ENCODE data around the gene CREB5.

CREB5 gene

DNA sequence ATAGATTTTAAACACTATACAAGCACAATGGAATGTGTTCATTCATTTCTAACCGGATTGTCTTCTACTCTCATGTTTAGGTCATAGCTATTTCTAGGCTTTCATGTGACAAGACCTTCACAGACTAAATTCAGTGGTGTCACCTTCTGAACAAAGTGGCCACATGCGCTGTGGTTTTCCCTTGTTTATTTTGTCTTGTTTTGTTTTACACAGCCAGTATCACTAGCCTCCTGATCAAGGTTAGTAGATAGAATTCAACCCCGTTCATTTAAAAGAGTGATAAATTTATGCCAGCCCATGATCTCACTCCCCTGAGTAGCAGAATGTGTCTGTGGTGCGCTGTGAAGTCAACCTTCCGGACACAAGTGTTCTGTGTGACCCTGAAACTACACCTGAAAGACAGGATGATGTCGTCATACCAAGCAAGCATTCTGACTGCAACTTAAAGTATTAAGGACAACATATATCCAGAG, 209.1 kb downstream of the CREB5 start:
- no peak overlapping the region for H3K4me3 ChIP-seq (ENCODE audit: low read depth, low read length)
- DNase-seq (ENCODE audit: low read depth), result no peak
- TF ChIP-seq, protein P1, sequence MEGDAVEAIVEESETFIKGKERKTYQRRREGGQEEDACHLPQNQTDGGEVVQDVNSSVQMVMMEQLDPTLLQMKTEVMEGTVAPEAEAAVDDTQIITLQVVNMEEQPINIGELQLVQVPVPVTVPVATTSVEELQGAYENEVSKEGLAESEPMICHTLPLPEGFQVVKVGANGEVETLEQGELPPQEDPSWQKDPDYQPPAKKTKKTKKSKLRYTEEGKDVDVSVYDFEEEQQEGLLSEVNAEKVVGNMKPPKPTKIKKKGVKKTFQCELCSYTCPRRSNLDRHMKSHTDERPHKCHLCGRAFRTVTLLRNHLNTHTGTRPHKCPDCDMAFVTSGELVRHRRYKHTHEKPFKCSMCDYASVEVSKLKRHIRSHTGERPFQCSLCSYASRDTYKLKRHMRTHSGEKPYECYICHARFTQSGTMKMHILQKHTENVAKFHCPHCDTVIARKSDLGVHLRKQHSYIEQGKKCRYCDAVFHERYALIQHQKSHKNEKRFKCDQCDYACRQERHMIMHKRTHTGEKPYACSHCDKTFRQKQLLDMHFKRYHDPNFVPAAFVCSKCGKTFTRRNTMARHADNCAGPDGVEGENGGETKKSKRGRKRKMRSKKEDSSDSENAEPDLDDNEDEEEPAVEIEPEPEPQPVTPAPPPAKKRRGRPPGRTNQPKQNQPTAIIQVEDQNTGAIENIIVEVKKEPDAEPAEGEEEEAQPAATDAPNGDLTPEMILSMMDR (IDR thresholded peaks at IDR 0.05; ENCODE audit: low read depth, low read length, missing control alignments), result no peak

DNA sequence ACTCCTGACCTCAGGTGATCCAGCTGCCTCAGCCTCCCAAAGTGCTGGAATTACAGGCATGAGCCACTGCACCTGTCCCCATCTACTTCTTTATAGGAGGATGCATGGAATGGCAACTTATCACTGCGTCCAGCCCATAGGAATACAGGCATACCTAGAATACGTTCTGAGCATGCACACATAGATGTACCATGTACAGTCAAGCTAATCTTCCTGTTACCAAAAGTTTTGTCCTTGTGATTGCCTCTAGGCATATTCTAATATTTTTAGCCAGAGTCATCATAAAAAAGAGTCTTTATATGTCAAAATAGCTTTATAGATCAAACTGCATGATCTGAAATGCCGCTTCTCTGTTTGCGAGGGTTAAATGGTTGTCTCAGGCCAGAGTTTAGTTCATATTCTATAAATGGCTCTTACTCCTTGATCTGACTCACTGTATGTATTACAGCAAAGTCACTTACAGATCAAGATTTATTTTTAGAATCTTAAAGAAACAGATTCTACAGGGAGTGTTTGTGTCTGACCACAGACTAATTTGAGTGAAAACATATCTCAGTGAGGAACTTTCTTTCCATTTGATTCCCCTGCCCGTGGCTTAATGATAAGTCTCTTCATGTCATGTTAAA, 210.9 kb downstream of the CREB5 start:
- H3K4me3 ChIP-seq (ENCODE audit: low read depth, low read length), result no peak overlapping the region
- DNase-seq (ENCODE audit: low read depth), result no peak
- TF ChIP-seq, protein P1 (IDR thresholded peaks at IDR 0.05; ENCODE audit: low read depth, low read length, missing control alignments), result no peak

DNA sequence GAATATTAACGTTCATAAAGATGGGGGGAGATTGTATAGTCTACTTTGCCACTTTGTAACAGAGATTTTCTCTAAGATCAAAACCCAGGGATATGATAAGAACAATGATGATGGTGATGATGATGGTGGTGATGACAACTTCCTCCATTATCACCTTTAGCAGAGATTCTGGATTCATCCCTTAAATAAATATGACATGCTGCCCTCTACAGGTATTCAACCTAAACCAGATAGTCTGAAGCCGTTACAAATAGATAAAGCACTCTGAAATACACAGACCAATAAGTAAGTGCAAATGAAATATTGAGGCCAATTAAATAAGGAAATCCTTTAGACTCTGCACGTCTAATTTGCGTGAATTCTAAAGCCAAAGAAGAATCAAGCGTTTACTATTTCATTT, 211.5 kb downstream of the CREB5 start:
- no peak overlapping the region for H3K4me3 ChIP-seq (ENCODE audit: low read depth, low read length)
- TF ChIP-seq, protein P1 (IDR thresholded peaks at IDR 0.05; ENCODE audit: low read depth, low read length, missing control alignments), result peak; percentile 24
- no peak for DNase-seq (ENCODE audit: low read depth)

DNA sequence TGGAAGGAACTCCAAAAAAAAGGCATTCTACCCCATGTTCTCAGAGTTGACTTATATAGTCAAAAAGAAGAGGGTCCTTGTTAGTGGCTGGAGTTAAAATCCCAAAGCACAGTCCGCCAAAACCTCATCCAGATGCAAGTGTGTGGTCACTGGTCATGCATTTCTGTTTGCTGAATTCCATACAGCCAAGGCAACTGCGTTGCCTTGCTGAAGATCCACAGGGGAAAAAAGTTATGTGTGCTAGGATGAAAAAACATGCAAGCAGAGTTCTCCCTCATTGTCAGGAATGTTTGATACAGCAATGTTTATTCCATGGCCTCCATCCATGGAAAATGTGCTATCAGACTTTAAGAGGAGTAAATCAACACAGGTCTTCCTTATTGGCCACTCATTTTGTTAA, 213.1 kb downstream of the CREB5 start:
- TF ChIP-seq, protein P1 (IDR thresholded peaks at IDR 0.05; ENCODE audit: low read depth, low read length, missing control alignments), result no peak
- no peak for DNase-seq (ENCODE audit: low read depth)

DNA sequence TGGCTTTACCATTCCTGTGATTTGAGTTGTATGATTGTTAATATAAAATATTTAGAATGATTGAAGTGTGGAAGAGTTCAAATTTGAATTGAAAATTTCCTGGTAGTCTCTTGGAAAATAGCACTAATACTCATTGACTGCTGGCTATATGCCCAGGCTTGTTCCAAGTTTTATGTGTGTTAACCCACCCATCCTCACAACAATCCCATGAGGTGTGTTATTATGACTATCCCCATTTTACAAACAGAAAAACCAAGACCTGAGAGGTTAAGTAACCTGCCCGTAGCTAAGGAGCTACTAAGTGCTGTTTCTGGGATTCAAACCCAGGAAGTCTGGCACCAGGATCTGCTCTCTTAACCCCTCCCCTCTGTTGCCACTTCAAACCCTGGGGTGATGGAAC, 213.9 kb downstream of the CREB5 start:
- no peak overlapping the region for H3K4me3 ChIP-seq (ENCODE audit: low read depth, low read length)
- DNase-seq (ENCODE audit: low read depth), result no peak
- TF ChIP-seq, protein P1 (IDR thresholded peaks at IDR 0.05; ENCODE audit: low read depth, low read length, missing control alignments), result no peak

More for the DNA sequence above, 213.1 kb downstream of the CREB5 start:
- H3K4me3 ChIP-seq (ENCODE audit: low read depth, low read length), result no peak overlapping the region

DNA sequence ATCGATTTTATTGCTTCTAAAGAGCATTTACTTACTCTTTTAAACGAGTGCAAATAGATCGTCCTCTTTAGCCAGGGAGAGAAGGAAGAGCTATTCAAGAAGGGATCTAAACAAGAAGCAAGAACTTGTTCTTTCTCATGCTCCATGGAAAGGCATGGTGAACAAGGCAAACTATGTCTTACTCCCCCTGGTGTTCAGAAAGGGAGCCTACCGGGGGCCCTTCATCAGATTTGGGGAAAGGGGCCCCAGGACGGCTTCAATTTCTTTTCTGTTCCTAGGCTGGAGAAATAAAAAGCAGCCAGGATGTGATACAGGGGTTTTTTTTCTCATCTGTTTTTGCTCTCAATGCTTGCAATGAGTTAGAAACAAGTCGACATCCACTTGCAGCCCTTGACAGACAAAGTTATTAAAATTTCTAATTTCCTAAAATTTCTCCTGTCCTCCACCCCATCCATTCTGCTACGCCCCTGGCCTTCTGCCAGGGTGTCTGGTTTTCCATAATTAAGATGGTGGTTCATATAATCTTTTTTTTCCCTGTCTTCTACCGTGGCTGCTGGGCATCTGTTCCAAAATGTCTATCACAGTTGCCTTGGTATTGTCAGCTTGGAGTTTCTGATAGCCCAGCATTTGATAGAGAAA, 214.4 kb downstream of the CREB5 start:
- DNase-seq (ENCODE audit: low read depth), result no peak
- TF ChIP-seq, protein P1 (IDR thresholded peaks at IDR 0.05; ENCODE audit: low read depth, low read length, missing control alignments), result peak; percentile 77
- H3K4me3 ChIP-seq (ENCODE audit: low read depth, low read length), result no peak overlapping the region

DNA sequence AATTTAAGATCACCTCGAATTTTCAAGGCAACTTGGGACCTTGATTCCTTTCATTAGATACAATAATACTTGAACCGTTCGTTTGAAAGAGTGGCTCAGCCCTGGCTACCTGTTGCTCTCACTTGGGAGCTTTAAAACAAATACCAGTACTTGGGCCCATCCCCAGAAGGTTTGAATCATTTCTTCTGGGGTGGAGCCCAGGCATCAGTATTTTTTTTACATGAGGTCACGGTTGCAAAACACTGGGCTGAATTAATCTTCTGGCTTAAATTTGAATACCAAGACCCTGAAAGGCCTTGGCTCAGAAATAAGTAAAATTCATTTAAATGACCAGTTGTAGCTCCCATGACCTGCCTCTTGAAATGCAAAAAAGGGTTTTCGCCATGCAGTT, 214.9 kb downstream of the CREB5 start:
- TF ChIP-seq, protein P1 (IDR thresholded peaks at IDR 0.05; ENCODE audit: low read depth, low read length, missing control alignments), result no peak
- no peak for DNase-seq (ENCODE audit: low read depth)
- H3K4me3 ChIP-seq (ENCODE audit: low read depth, low read length), result no peak overlapping the region
